Activated gamma-delta T cell treated with Interleukin-2 at 50 U/mL for 16 hours (primary cell): Measurements from ENCODE around the gene FNDC3B.

ENCODE experiments used
- DNase-seq: peaks from one replicate; pipeline ENCODE4 v3.0.0-alpha.2; 2020

Gene FNDC3B

GRCh38 chr3:172195407-172195754 is 156.0 kb downstream of the FNDC3B start:
- no peak for DNase-seq

- no peak for DNase-seq
These were observed 158.0 kb downstream of the FNDC3B start for GRCh38 chr3:172197344-172197743.

- no peak for DNase-seq
These were observed 159.1 kb downstream of the FNDC3B start for GRCh38 chr3:172198428-172198827.

- DNase-seq: no peak
These were observed 160.5 kb downstream of the FNDC3B start for GRCh38 chr3:172199850-172200369.

DNA sequence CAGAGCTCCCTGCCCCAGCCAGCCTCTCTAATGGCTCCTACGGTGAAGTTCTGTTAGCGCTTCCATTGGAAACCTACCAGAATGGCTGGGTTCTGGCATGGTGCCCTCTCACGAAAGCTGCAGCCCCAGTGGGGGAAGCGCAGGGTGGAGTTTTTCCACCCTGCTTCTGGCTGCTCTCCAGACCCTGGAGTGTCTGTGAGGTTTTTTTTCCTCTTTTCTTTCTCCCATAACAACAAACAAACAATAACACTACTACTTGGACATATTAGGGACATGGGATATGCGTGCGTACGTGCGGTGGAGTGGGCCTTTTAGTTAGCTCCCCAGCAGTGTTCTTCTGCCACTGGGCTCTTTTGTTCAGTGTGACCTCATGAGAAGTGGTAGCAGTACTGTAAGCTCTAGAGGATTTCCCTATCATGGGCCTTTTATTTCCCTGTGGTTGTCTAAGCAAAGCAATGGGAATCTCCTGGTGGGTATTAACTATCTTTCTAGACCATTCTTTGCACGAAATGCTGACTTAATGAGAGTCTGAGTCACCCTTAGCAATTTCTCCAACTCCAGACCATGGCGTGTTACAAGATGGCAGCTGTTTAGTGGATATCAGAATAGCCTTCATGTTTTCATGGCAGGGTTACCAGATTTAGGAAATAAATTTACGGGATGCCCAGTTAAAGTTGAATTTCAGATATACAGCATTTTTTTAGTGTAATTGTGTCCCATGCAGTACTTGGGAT is 161.9 kb downstream of the FNDC3B start:
- no peak for DNase-seq

GRCh38 chr3:172201870-172202236 is 162.5 kb downstream of the FNDC3B start:
- no peak for DNase-seq

DNA sequence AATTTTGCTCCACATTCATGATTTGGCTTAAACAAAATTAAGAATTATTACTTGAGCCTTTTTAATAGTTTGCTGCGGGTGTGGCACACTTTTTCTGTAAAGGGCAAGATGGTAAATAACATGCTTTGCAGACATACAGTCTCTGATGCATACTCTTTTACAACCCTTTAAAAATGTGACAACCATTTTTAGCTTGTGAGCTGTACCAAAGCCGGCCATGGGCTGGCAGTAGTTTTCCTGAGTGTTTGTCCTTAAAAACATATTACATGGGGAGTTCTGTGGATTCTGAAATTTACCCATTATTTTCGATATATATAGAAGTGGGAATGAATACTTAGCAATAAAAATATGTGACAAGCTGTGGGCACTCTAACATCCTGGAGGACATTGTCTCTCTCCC is 163.4 kb downstream of the FNDC3B start:
- no peak for DNase-seq

- no peak for DNase-seq
These were observed 164.3 kb downstream of the FNDC3B start for GRCh38 chr3:172203522-172204258.

- DNase-seq: no peak
These were observed 165.3 kb downstream of the FNDC3B start for GRCh38 chr3:172204716-172205115.

DNA sequence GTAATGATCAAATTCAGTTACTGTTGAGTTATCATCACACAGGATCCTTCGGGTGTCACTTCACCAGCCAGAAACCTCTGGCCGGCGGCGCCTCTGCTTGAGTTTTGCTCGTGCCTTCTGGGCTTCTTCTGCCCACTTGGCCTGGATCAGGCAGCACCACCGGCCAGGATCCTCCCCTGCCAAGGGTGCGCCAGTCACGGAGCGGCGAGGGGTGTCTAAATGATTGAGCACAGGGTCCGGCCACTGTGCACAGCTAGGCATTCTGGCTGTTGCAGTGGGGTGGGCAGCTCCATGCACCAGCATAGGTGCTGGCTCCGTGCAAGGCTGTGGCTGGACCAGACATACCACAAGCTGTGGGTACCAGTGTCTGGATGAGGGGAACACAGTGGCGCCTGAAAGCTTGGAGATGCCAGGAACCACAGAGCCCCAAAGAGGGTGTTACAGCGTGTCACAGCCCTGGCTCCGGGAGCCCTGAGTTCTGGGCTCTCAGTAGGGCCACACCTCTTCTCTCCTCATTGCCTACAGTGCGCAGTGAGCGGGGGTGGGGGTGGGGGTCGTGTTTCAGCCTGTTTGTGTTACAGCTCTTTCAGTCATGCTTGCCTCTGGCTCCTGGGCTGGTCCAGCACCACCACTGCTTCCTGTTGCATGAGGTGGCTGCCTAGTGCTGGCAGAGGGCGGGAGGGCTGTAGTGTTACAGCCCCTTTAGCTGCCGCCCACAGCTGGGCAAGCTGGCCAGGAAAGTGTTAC is 169.4 kb downstream of the FNDC3B start:
- no peak for DNase-seq

DNA sequence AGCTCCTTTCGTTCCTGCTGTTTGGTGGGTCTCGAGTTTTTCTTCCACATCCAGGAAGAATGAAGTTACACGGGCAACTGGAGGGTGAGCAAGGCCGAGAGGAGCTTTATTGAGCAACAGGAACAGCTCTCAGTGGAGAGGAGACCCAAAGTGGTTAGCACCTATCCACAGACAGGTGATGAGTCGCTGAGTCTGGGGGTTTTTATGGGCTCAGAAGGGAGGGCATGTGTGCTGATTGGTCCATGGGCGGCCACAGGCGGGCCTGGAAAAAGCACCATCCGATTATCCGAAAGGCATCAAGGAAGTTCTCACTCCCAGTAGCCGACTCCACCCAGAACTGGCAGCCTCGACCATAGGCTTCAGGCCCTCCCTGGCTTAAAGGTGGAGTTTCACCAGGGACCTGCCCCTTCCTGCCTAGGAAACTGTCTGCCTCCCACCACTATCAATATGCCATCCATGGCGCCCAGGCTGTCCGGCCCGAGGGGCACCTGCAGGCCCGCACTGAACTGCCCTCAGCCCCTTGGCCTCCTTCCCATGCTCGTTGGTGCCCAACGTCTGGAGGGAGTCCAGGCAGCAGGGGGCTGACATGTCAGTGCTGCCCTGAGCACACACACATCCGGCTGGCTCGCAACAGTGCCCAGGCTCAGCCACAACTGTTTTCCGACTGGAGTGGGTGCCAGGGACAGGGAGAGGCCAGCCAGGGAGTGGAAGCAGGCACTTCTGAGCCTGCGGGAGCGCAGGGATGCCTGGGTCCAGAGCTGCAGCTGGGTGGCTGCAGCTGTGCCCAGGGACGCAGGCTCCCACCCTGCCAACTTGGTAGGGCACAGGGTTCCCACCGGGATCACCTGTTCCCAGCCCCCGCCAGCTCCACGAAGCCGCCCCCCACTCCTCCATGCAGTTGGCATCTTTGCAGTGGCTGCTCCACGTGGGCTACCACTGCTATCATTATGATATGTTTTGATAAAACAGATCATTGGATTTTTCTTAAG is 170.2 kb downstream of the FNDC3B start:
- no peak for DNase-seq

- DNase-seq: no peak
These were observed 171.0 kb downstream of the FNDC3B start for GRCh38 chr3:172210355-172210754.

DNA sequence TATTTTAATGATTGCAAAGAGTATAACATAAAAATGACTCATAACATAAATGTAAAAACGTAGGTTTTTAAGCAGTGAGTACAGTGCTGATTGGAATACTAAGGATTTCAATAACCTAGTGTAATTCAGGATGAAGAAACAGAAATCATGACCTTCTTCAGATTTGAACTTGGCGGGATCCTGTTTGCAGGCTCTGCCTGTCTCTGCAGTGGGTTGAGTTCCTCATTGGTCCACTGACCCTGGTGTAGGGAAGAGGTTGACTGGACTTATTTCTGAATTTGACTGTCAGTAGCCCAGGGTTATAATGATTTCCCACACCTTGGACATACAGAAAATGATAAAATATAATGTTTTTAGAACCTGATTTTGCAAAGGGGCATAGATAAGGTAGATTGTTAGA is 171.7 kb downstream of the FNDC3B start:
- no peak for DNase-seq

GRCh38 chr3:172213200-172213599 is 173.8 kb downstream of the FNDC3B start:
- no peak for DNase-seq

GRCh38 chr3:172213904-172214303 is 174.5 kb downstream of the FNDC3B start:
- no peak for DNase-seq

- DNase-seq: no peak
These were observed 176.9 kb downstream of the FNDC3B start for GRCh38 chr3:172216267-172216666.

- no peak for DNase-seq
These were observed 177.5 kb downstream of the FNDC3B start for GRCh38 chr3:172216911-172217310.

DNA sequence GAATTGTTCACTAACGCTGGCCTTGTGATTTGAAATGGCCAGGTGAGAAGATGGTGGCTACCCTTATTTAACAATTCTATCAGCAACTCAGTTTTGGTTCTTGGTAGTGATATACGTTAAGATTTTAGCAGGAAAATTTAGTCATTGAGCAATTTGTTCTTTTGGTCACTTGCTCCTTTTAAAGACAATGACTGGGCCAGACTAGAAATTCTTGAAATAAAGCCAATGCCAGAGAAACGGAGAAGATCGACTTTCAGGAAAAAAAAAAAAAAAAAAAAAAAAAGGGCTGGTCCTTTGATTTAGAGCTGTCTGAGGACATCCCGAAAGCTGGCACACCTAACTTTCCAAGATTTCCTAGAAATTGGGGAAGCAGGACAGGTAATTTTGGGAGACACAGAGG is 178.5 kb downstream of the FNDC3B start:
- DNase-seq: no peak

DNA sequence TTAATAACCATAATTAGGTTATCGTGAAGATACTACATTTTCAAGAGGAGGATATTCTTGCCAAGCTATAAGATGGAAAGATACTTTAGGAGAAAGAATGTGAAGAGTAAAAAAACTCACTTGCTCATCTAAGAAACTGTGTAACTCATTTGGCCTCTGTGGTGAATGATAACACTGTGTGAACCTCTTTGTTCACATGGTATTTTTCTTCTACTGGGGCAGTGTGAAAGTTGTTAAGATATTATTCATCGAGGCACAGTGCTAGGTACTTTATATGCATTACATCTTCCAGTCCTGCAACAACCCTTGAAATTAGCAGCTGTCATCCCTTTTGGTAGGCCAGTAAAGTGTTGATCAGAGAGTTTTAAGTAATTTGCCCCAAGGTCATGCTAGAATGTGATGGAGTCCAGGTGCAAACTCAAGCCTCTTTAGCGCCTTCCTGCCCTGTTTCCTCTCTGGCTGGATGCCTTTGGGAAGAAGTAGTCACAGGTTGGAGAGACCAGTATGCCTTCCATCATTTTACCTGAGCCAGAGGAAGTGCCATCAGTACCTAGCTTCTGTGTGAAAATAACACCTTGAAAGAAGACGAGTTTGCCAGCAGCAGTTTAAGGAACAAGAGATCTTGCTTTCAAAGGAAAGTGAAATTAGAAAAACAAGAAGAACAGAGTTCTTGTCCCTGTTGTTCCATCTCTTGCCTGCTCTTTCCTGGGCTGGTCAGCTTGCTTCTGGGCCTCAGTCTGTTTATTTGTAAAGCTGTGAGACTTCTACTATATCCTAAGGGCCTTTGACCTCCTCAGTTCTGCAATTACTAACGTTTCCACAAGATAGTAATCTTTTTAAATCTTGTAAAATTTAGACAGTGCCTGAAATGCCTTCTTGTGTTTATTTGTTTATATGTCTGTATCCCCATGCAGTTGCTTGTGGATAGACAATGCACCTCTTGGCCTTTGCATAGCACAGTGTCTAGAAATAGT is 179.3 kb downstream of the FNDC3B start:
- DNase-seq: no peak

DNA sequence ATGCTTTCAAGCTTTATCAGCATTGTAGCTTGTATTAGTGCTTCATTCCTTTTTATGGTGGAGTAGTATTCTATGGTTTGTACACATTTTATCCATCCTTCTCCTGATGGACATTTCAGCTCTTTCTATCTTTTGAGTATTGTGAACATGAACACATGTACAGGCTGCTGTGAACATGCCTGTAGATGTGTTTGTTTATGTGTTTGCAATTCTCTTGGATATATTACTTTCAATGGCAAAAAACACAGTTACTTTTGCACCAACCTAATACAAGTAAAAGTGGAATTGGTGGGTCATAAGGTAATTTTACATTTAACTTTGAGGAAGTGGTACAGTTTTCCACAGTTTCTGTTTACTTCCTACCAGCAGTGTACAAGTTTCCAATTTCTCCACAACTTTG is 180.4 kb downstream of the FNDC3B start:
- no peak for DNase-seq

- no peak for DNase-seq
These were observed 182.2 kb downstream of the FNDC3B start for GRCh38 chr3:172221547-172221946.
